CD14-positive monocyte (primary cell): ENCODE measurements around the gene PERCC1. TPM values are rescaled to one million over a fixed set of nuclear protein-coding genes. Genes with fewer than 3 reads are reported as not detected.

ENCODE experiments used
- DNase-seq, 3 donors: peaks; one replicate each; pipeline ENCODE4 v3.0.0-alpha.2; 2011 to 2022
- H2AFZ ChIP-seq: 2 replicates; pipeline ENCODE4 v1.6.0; 2012; ENCODE audit warnings: mild to moderate bottlenecking, low read depth, low read length, inconsistent platforms; ENCODE audit not compliant: insufficient read depth, poor library complexity, severe bottlenecking
- H3K27ac ChIP-seq, 2 donors: 1 replicate in 1 of 2; 2 replicates in 1 of 2; pipeline ENCODE4 v1.5.1; 2012 to 2013; ENCODE audit warnings: low read length in 2 of 2, control low read depth in 1 of 2, inconsistent platforms in 1 of 2, low read depth in 1 of 2, mild to moderate bottlenecking in 1 of 2
- H3K27me3 ChIP-seq, 2 donors: one replicate each; pipeline versions ENCODE4 v1.6.0 to v1.6.1; 2011 to 2013; ENCODE audit warnings: low read length in 2 of 2; ENCODE audit not compliant: control insufficient read depth in 2 of 2, insufficient read depth in 2 of 2
- H3K36me3 ChIP-seq, 2 donors: replicated peaks in 1 of 2; 1 replicate in 1 of 2; 2 replicates in 1 of 2; pipeline versions ENCODE4 v1.5.1 to v1.6.1; 2012 to 2013; ENCODE audit warnings: low read length in 2 of 2, control low read depth in 1 of 2, inconsistent platforms in 1 of 2, mild to moderate bottlenecking in 1 of 2; ENCODE audit not compliant: insufficient read depth in 2 of 2, control insufficient read depth in 1 of 2
- H3K4me1 ChIP-seq, 2 donors: 1 replicate in 1 of 2; 2 replicates in 1 of 2; pipeline versions ENCODE4 v1.5.1 to v1.6.1; 2012 to 2013; ENCODE audit warnings: low read length in 2 of 2, control low read depth in 1 of 2, inconsistent platforms in 1 of 2, mild to moderate bottlenecking in 1 of 2, moderate library complexity in 1 of 2; ENCODE audit not compliant: insufficient read depth in 2 of 2, control insufficient read depth in 1 of 2
- H3K4me2 ChIP-seq: replicated peaks from 2 replicates; pipeline ENCODE3; 2012; ENCODE audit warnings: low read length, moderate library complexity, mild to moderate bottlenecking; ENCODE audit not compliant: poor library complexity, severe bottlenecking; ENCODE audit errors: extremely low read depth
- H3K4me3 ChIP-seq, 3 experiments: fragments of 200-600 bp in 1 of 3; sonication (generic) in 1 of 3; replicated peaks in 1 of 3; 1 replicate in 2 of 3; 2 replicates in 1 of 3; pipeline ENCODE4 v1.5.1; 2011 to 2013; ENCODE audit warnings: low read length in 3 of 3, mild to moderate bottlenecking in 3 of 3, control low read depth in 2 of 3, low read depth in 2 of 3, inconsistent platforms in 1 of 3, moderate library complexity in 1 of 3
- H3K79me2 ChIP-seq: 2 replicates; pipeline ENCODE4 v1.6.0; 2012; ENCODE audit warnings: mild to moderate bottlenecking, control low read depth, inconsistent platforms, low read length, moderate library complexity; ENCODE audit not compliant: insufficient read depth
- H3K9ac ChIP-seq: 2 replicates; pipeline ENCODE4 v1.6.0; 2017; ENCODE audit warnings: low read length, mild to moderate bottlenecking; ENCODE audit not compliant: insufficient read depth, poor library complexity, severe bottlenecking
- H3K9me3 ChIP-seq, 2 donors: replicated peaks in 1 of 2; 1 replicate in 1 of 2; 2 replicates in 1 of 2; pipeline versions ENCODE4 v1.5.1 to v1.6.1; 2012 to 2013; ENCODE audit warnings: low read length in 2 of 2, control low read depth in 1 of 2; ENCODE audit not compliant: control insufficient read depth in 1 of 2, insufficient read depth in 1 of 2
- H4K20me1 ChIP-seq: 2 replicates; pipeline ENCODE4 v1.6.0; 2012; ENCODE audit warnings: mild to moderate bottlenecking, low read length, control low read depth, moderate library complexity; ENCODE audit not compliant: insufficient read depth
- H3K27ac Mint-ChIP-seq, 7 donors: one replicate each; pipeline ENCODE4 v1.8.0; 2020; ENCODE audit warnings: mild to moderate bottlenecking in 7 of 7, mixed read lengths in 7 of 7, moderate library complexity in 6 of 7, inconsistent platforms in 2 of 7
- H3K27me3 Mint-ChIP-seq, 3 donors: one replicate each; pipeline ENCODE4 v1.8.0; 2021 to 2022; ENCODE audit warnings: low read depth in 3 of 3, mild to moderate bottlenecking in 3 of 3, mixed read lengths in 3 of 3, moderate library complexity in 3 of 3, inconsistent platforms in 1 of 3
- H3K36me3 Mint-ChIP-seq, 2 donors: one replicate each; pipeline ENCODE4 v1.8.0; 2020; ENCODE audit warnings: mixed read lengths in 2 of 2, inconsistent platforms in 1 of 2, mild to moderate bottlenecking in 1 of 2
- H3K4me1 Mint-ChIP-seq: one replicate; pipeline ENCODE4 v1.8.0; 2020; ENCODE audit warnings: mild to moderate bottlenecking, mixed read lengths
- H3K4me3 Mint-ChIP-seq, 2 donors: one replicate each; pipeline ENCODE4 v1.8.0; 2020; ENCODE audit warnings: mild to moderate bottlenecking in 2 of 2, mixed read lengths in 2 of 2, moderate library complexity in 1 of 2
- H3K9me3 Mint-ChIP-seq, 7 donors: one replicate each; pipeline ENCODE4 v1.8.0; 2020 to 2022; ENCODE audit warnings: mixed read lengths in 7 of 7, mild to moderate bottlenecking in 6 of 7, moderate library complexity in 6 of 7, inconsistent platforms in 2 of 7
- CTCF ChIP-seq: fragments of 200-600 bp; IDR thresholded peaks from one replicate; pipeline ENCODE4 v1.8.0; 2022; ENCODE audit warnings: antibody characterized with exemption, mild to moderate bottlenecking
- WGBS: methylation state at CpG from one replicate; pipeline ENCODE4 v1.1.5; 2013; ENCODE audit warnings: missing lambda C conversion rate; ENCODE audit not compliant: insufficient coverage; 5-methylcytosine and 5-hydroxymethylcytosine counted together
- intact Hi-C, 2 donors: fragments of 100-400 bp; cut with micrococcal nuclease; formaldehyde crosslinking; loops; one replicate each; pipeline versions ENCODE4 v1.15.0 to v1.15.1; 2023
- polyA plus RNA-seq, 3 donors: library from polyadenylated mRNA; depleted of rRNA in 1 of 3; unstranded in 2 of 3; stranded (reverse) in 1 of 3; fragments of 300-500 nt in 2 of 3; fragments of >200 nt in 1 of 3; fragmentation: Illumina TruSeq in 2 of 3; gene quantifications; 1 replicate in 2 of 3; 2 replicates in 1 of 3; pipeline ENCODE4 v1.2.3, GENCODE V29; 2012 to 2021

PERCC1 gene
- polyA plus RNA-seq, 3 donors, result not detected

GRCh38 chr16:1436731-1437355 lies 6.0 kb downstream of the PERCC1 start:
- no peaks in the 10 kb centered on the region for H3K79me2 ChIP-seq
- H3K27me3 ChIP-seq, result peaks cover 0 to 19% of the 10 kb centered on the region in 2 donors
- H3K4me2 ChIP-seq, result no peak overlapping the region
- Mint-ChIP-seq H3K27ac (no peak overlapping the region), H3K9me3 (peaks cover 0 to 2% (median 0%) of the 10 kb centered on the region in 7 donors), H3K27me3 (peaks cover 3 to 20% (median 6%) of the 10 kb centered on the region in 3 donors), H3K4me3 (no peak overlapping the region), H3K36me3 (peaks cover 0 to 15% of the 10 kb centered on the region in 2 donors), H3K4me1 (peaks cover 3% of the 10 kb centered on the region)
- no peak for DNase-seq
- intact Hi-C loops, result no loop called here
- H2AFZ ChIP-seq, result no peak overlapping the region
- H3K4me1 ChIP-seq, result peaks cover 0 to 13% of the 10 kb centered on the region in 2 donors
- no peak overlapping the region for H3K9ac ChIP-seq
- H3K27ac ChIP-seq, result no peak overlapping the region
- H4K20me1 ChIP-seq, result no peaks in the 10 kb centered on the region
- H3K9me3 ChIP-seq, result no peaks in the 10 kb centered on the region
- peaks cover 0 to 4% of the 10 kb centered on the region in 2 donors for H3K36me3 ChIP-seq
- 94% methylated on average over 45 of the region's 47 CpGs for WGBS
- TF ChIP-seq CTCF, result no peak
- H3K4me3 ChIP-seq, result no peak overlapping the region

GRCh38 chr16:1437606-1438005 lies 6.7 kb downstream of the PERCC1 start:
- Histone ChIP-seq H3K36me3 (peaks cover 0 to 4% of the 10 kb centered on the region in 2 donors), H2AFZ (no peak overlapping the region), H3K27me3 (peaks cover 0 to 13% of the 10 kb centered on the region in 2 donors), H3K9me3 (no peaks in the 10 kb centered on the region), H3K4me2 (no peak overlapping the region), H3K4me1 (peaks cover 0 to 10% of the 10 kb centered on the region in 2 donors), H3K4me3 (no peak overlapping the region), H3K79me2 (no peaks in the 10 kb centered on the region), H3K9ac (no peak overlapping the region), H4K20me1 (no peaks in the 10 kb centered on the region), H3K27ac (no peak overlapping the region)
- H3K4me3 Mint-ChIP-seq, result no peak overlapping the region
- H3K9me3 Mint-ChIP-seq, result no peaks in the 10 kb centered on the region
- no peaks in the 10 kb centered on the region for H3K4me1 Mint-ChIP-seq
- TF ChIP-seq CTCF, result no peak
- H3K27me3 Mint-ChIP-seq, result peaks cover 0 to 13% (median 3%) of the 10 kb centered on the region in 3 donors
- H3K27ac Mint-ChIP-seq, result no peak overlapping the region
- WGBS, result 95% methylated on average over 20 of the region's 22 CpGs
- DNase-seq, result no peak
- intact Hi-C loops, result no loop called here
- H3K36me3 Mint-ChIP-seq, result peaks cover 0 to 15% of the 10 kb centered on the region in 2 donors
